T47D (cell line): ENCODE measurements around the gene LCN10.
"Not testable (repeated sequence)": the region's sequence is repeated elsewhere in the genome, so short reads cannot be mapped to it uniquely, and the experiment has no call there.

Source experiments
- DNase-seq, 2 experiments: peaks; one replicate each; pipeline versions ENCODE4 v3.0.0 to v3.0.0-alpha.2; 2011 to 2012; ENCODE audit warnings: low read depth in 1 of 2, low spot score in 1 of 2
- JUND ChIP-seq: IDR thresholded peaks from 2 replicates; pipeline ENCODE4 v1.6.1; 2012; ENCODE audit warnings: low read depth
- in situ Hi-C: cut with HindIII; loops from 2 replicates; pipeline ENCODE4 v1.10.0; 2016; ENCODE audit warnings: low sequenced_read_pairs, low pct_unique_long_range_greater_than_20kb

Gene LCN10

GRCh38 chr9:136765041-136765440 is 22.3 kb upstream of the LCN10 start:
- in situ Hi-C loops, result no loop called here
- no peak for DNase-seq
- no peak for TF ChIP-seq JUND

GRCh38 chr9:136764301-136764891 is 21.7 kb upstream of the LCN10 start, which contains the start of gene LCN15:
TSS of gene LCN15 (minus strand) at chr9:136764518. CDS start at chr9:136764488, 30 bp downstream.
- no peak for TF ChIP-seq JUND
- DNase-seq, result no peak
- in situ Hi-C loops, result no loop called here

- in situ Hi-C loops, result no loop called here
- DNase-seq, result no peak
- no peak for TF ChIP-seq JUND
Measured at GRCh38 chr9:136763649-136764035, 20.9 kb upstream of the LCN10 start.

- TF ChIP-seq JUND, result no peak
- in situ Hi-C loops, result no loop called here
- peak in 1 of 2 experiments; percentile 85 for DNase-seq
Measured at GRCh38 chr9:136762915-136763648, 20.3 kb upstream of the LCN10 start.

- no peak for DNase-seq
- in situ Hi-C loops, result no loop called here
- TF ChIP-seq JUND, result no peak
Measured at GRCh38 chr9:136762221-136762691, 19.5 kb upstream of the LCN10 start.

- no peak for TF ChIP-seq JUND
- no peak for DNase-seq
- in situ Hi-C loops, result no loop called here
Measured at GRCh38 chr9:136761545-136761981, 18.8 kb upstream of the LCN10 start.

- DNase-seq, result peak; percentile 81 to 87
Measured at GRCh38 chr9:136760834-136761544, 18.2 kb upstream of the LCN10 start.

GRCh38 chr9:136760424-136760823 is 17.7 kb upstream of the LCN10 start:
- TF ChIP-seq JUND, result no peak
- no peak for DNase-seq
- in situ Hi-C loops, result no loop called here

More at GRCh38 chr9:136760834-136761544, 18.2 kb upstream of the LCN10 start:
- in situ Hi-C loops, result not testable (repeated sequence)

- in situ Hi-C loops, result no loop called here
Measured at GRCh38 chr9:136759436-136760325, 16.9 kb upstream of the LCN10 start.

GRCh38 chr9:136759001-136759400 is 16.3 kb upstream of the LCN10 start:
- no peak for DNase-seq
- in situ Hi-C loops, result no loop called here
- no peak for TF ChIP-seq JUND

More at GRCh38 chr9:136759436-136760325, 16.9 kb upstream of the LCN10 start:
- no peak for DNase-seq
- TF ChIP-seq JUND, result no peak

GRCh38 chr9:136757751-136758140 is 15.0 kb upstream of the LCN10 start:
- TF ChIP-seq JUND, result no peak
- in situ Hi-C loops, result no loop called here
- DNase-seq, result no peak

- no peak for TF ChIP-seq JUND
- in situ Hi-C loops, result no loop called here
- no peak for DNase-seq
Measured at GRCh38 chr9:136757328-136757727, 14.6 kb upstream of the LCN10 start.
